Measurements from ENCODE around the gene ALOX15.
A peak's percentile ranks its signal among the peaks of the same experiment; 100 is the strongest.
"Not testable (repeated sequence)": the region's sequence is repeated elsewhere in the genome, so short reads cannot be mapped to it uniquely, and the experiment has no call there.

Gene ALOX15

GRCh38 chr17:4641297-4642195 is at the start of gene ALOX15:
ALOX15 (minus strand) TSS chr17:4641678; CDS start chr17:4641651, 27 bp downstream.
- DNase-seq: no peak
- in situ Hi-C loops (cut with MboI; ENCODE audit: low pct_unique_long_range_greater_than_20kb, low sequenced_read_pairs): no loop called here

- no peak for DNase-seq
- in situ Hi-C loops (cut with MboI; ENCODE audit: low pct_unique_long_range_greater_than_20kb, low sequenced_read_pairs): no loop called here
Observed at GRCh38 chr17:4690745-4691144, 49.3 kb upstream of the ALOX15 start.

GRCh38 chr17:4689872-4690271 is 48.4 kb upstream of the ALOX15 start:
- DNase-seq; in situ Hi-C loops (cut with MboI; ENCODE audit: low pct_unique_long_range_greater_than_20kb, low sequenced_read_pairs): not testable (repeated sequence)

- in situ Hi-C loops (cut with MboI; ENCODE audit: low pct_unique_long_range_greater_than_20kb, low sequenced_read_pairs); DNase-seq: not testable (repeated sequence)
Observed at GRCh38 chr17:4683739-4684138, 42.3 kb upstream of the ALOX15 start.

GRCh38 chr17:4679658-4680057 is 38.2 kb upstream of the ALOX15 start:
- in situ Hi-C loops (cut with MboI; ENCODE audit: low pct_unique_long_range_greater_than_20kb, low sequenced_read_pairs): no loop called here
- no peak for DNase-seq

GRCh38 chr17:4678448-4679026 is 37.1 kb upstream of the ALOX15 start:
- in situ Hi-C loops (cut with MboI; ENCODE audit: low pct_unique_long_range_greater_than_20kb, low sequenced_read_pairs): no loop called here
- DNase-seq: peak; percentile 48

GRCh38 chr17:4676791-4677190 is 35.3 kb upstream of the ALOX15 start:
- in situ Hi-C loops (cut with MboI; ENCODE audit: low pct_unique_long_range_greater_than_20kb, low sequenced_read_pairs): no loop called here

GRCh38 chr17:4675791-4676190 is 34.3 kb upstream of the ALOX15 start:
- DNase-seq: no peak
- in situ Hi-C loops (cut with MboI; ENCODE audit: low pct_unique_long_range_greater_than_20kb, low sequenced_read_pairs): no loop called here

More at GRCh38 chr17:4676791-4677190, 35.3 kb upstream of the ALOX15 start:
- DNase-seq: no peak

GRCh38 chr17:4674685-4674998 is 33.2 kb upstream of the ALOX15 start:
- DNase-seq: no peak
- in situ Hi-C loops (cut with MboI; ENCODE audit: low pct_unique_long_range_greater_than_20kb, low sequenced_read_pairs): no loop called here

- in situ Hi-C loops (cut with MboI; ENCODE audit: low pct_unique_long_range_greater_than_20kb, low sequenced_read_pairs): no loop called here
- DNase-seq: no peak
Observed at GRCh38 chr17:4673986-4674684, 32.7 kb upstream of the ALOX15 start.

- no peak for DNase-seq
- in situ Hi-C loops (cut with MboI; ENCODE audit: low pct_unique_long_range_greater_than_20kb, low sequenced_read_pairs): no loop called here
Observed at GRCh38 chr17:4673169-4673568, 31.7 kb upstream of the ALOX15 start.

- in situ Hi-C loops (cut with MboI; ENCODE audit: low pct_unique_long_range_greater_than_20kb, low sequenced_read_pairs): no loop called here
- DNase-seq: no peak
Observed at GRCh38 chr17:4672751-4673150, 31.3 kb upstream of the ALOX15 start.

- in situ Hi-C loops (cut with MboI; ENCODE audit: low pct_unique_long_range_greater_than_20kb, low sequenced_read_pairs): no loop called here
- no peak for DNase-seq
Observed at GRCh38 chr17:4672055-4672630, 30.7 kb upstream of the ALOX15 start.

GRCh38 chr17:4667166-4667565 is 25.7 kb upstream of the ALOX15 start:
- DNase-seq: no peak
- in situ Hi-C loops (cut with MboI; ENCODE audit: low pct_unique_long_range_greater_than_20kb, low sequenced_read_pairs): no loop called here

GRCh38 chr17:4666296-4666695 is 24.8 kb upstream of the ALOX15 start:
- in situ Hi-C loops (cut with MboI; ENCODE audit: low pct_unique_long_range_greater_than_20kb, low sequenced_read_pairs): no loop called here
- no peak for DNase-seq

- in situ Hi-C loops (cut with MboI; ENCODE audit: low pct_unique_long_range_greater_than_20kb, low sequenced_read_pairs): no loop called here
- DNase-seq: no peak
Observed at GRCh38 chr17:4665027-4665426, 23.5 kb upstream of the ALOX15 start.

GRCh38 chr17:4664230-4664629 is 22.8 kb upstream of the ALOX15 start:
- DNase-seq: no peak
- in situ Hi-C loops (cut with MboI; ENCODE audit: low pct_unique_long_range_greater_than_20kb, low sequenced_read_pairs): no loop called here

GRCh38 chr17:4663711-4664110 is 22.2 kb upstream of the ALOX15 start:
- in situ Hi-C loops (cut with MboI; ENCODE audit: low pct_unique_long_range_greater_than_20kb, low sequenced_read_pairs): no loop called here
- no peak for DNase-seq

GRCh38 chr17:4658478-4659305 is 17.2 kb upstream of the ALOX15 start:
- in situ Hi-C loops (cut with MboI; ENCODE audit: low pct_unique_long_range_greater_than_20kb, low sequenced_read_pairs): no loop called here
- DNase-seq: peak; percentile 48

Data from KBM-7 (cell line).